ENCODE data around the gene TRIM17. TPM values are rescaled to one million over a fixed set of nuclear protein-coding genes. Genes with fewer than 3 reads are reported as not detected.

Gene TRIM17
- total RNA-seq, 1 experiment from 2014 or later, result 55.5 TPM

DNA sequence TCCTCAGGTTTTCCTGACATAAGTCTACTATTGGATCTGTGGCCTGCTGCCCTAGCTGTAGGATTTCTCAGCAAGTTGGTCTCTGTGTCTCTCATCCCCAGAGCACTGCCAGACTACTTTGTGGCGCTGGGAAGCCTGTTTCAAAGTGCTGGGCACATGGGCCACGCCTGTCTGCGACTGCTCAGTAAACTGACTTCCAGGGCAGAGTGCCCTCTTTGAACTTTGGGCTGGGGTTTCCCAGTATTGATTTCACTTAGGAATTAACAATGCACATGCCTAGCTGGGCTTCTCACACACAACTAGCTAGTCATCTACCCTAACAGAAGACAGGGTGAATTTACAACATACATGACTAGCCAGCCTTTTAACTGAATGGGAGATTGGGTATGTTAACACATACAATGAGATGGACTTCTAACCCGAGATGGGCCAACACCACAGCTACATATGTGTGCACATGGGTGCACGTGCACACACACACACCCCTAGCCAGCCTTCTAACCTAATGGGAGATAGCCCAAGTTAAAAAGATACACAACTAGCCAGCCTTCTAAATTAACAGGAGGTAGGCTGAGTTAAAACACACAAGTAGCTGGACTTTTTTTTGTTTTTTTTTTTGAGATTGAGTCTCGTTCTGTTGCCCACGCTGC is 6.9 kb upstream of the TRIM17 start:
- TF ChIP-seq EZH2 (IDR thresholded peaks at IDR 0.05; ENCODE audit: low read depth), result no peak
- TF ChIP-seq, protein P1, sequence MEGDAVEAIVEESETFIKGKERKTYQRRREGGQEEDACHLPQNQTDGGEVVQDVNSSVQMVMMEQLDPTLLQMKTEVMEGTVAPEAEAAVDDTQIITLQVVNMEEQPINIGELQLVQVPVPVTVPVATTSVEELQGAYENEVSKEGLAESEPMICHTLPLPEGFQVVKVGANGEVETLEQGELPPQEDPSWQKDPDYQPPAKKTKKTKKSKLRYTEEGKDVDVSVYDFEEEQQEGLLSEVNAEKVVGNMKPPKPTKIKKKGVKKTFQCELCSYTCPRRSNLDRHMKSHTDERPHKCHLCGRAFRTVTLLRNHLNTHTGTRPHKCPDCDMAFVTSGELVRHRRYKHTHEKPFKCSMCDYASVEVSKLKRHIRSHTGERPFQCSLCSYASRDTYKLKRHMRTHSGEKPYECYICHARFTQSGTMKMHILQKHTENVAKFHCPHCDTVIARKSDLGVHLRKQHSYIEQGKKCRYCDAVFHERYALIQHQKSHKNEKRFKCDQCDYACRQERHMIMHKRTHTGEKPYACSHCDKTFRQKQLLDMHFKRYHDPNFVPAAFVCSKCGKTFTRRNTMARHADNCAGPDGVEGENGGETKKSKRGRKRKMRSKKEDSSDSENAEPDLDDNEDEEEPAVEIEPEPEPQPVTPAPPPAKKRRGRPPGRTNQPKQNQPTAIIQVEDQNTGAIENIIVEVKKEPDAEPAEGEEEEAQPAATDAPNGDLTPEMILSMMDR (conservative IDR thresholded peaks at IDR 0.05), result no peak
- Histone ChIP-seq H3K4me2 (no peak overlapping the region), H3K9me3 (ENCODE audit: insufficient read depth, low read depth) (no peaks in the 10 kb centered on the region), H3K27ac (no peak overlapping the region), H3K4me1 (replicated peaks; ENCODE audit: insufficient read depth) (peaks cover 43% of the 10 kb centered on the region), H3K9me2 (ENCODE audit: insufficient read depth) (no peaks in the 10 kb centered on the region), H4K20me1 (ENCODE audit: insufficient read depth) (no peaks in the 10 kb centered on the region), H3K36me3 (ENCODE audit: low read depth) (no peaks in the 10 kb centered on the region), H3K4me3 (no peak overlapping the region), H3F3A (ENCODE audit: insufficient read depth, low read depth) (peaks cover 25% of the 10 kb centered on the region), H2AFZ (no peak overlapping the region), H3K79me2 (ENCODE audit: low read depth) (no peaks in the 10 kb centered on the region; the same call in 1 of the 2 replicates), H3K27me3 (ENCODE audit: insufficient read depth, low read depth) (no peaks in the 10 kb centered on the region)
- intact Hi-C loops (cut with micrococcal nuclease; ENCODE audit: unreplicated experiment), result no loop called here
- no peak for DNase-seq
- POLR2A ChIA-PET (ENCODE audit: unreplicated experiment), result no interaction called here
- no TSS peak for BruUV-seq (replicated peaks)
- CTCF ChIA-PET, result no interaction called here

DNA sequence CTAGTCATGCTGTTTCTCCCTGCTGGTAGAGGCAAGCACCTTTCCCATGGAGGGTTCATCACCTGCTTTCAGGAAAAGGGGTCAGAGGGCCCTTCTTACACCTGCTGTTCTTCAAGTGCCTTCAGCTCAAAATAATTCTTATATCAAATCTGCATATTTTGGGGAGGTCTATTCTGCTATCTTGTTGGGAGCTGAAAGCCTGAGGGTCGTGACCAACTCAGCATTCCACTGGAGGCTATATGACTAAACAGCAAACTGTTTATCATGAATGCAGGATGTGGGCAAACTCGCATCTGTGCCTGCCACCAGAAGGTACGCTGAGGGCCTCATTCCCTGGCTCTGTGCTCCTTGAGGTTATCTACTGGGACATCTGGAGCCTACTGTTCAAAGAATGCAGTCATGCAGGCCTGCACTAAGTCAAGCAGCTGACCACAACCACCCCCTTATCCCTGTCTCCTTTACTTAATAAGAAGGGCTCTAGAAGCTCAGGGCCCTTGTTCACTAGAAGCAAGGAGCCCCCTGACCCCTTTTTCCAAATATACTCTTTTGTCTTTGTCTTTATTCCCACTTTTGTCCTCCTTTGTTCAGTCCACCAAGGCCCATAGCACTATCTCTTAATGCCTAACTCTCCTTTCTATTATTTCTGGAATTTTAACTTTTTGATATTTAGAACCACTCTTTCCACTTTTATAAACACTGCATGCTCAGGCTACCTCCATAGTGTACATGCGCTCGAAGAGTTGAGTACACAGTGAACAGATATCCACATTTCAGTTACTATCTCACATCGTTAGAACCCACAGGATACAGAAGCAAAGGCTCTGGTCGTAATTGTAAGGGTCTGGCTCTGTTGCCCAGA is 4.5 kb upstream of the TRIM17 start:
- H3F3A ChIP-seq (ENCODE audit: insufficient read depth, low read depth), result peaks cover 25% of the 10 kb centered on the region
- POLR2A ChIA-PET (ENCODE audit: unreplicated experiment), result interaction anchor here (0.6 kb wide), 1 partner anchor 19 kb away, joined by 3 read pairs; no protein-coding TSS in a partner anchor
- CTCF ChIA-PET, result no interaction called here
- intact Hi-C loops (cut with micrococcal nuclease; ENCODE audit: unreplicated experiment), result no loop called here
- no peaks in the 10 kb centered on the region for H3K27me3 ChIP-seq (ENCODE audit: insufficient read depth, low read depth)
- no peaks in the 10 kb centered on the region for H4K20me1 ChIP-seq (ENCODE audit: insufficient read depth)
- H2AFZ ChIP-seq, result no peak overlapping the region
- TF ChIP-seq, protein P1 (conservative IDR thresholded peaks at IDR 0.05), result no peak
- TF ChIP-seq EZH2 (IDR thresholded peaks at IDR 0.05; ENCODE audit: low read depth), result no peak
- peak; percentile 52 to 92 for DNase-seq
- no peaks in the 10 kb centered on the region for H3K36me3 ChIP-seq (ENCODE audit: low read depth)
- peak overlapping the region; percentile 33 for H3K4me2 ChIP-seq
- H3K9me3 ChIP-seq (ENCODE audit: insufficient read depth, low read depth), result no peaks in the 10 kb centered on the region
- no peak overlapping the region for H3K4me3 ChIP-seq
- H3K79me2 ChIP-seq (ENCODE audit: low read depth), result no peaks in the 10 kb centered on the region; the same call in 1 of the 2 replicates
- peak overlapping the region; percentile 87 for H3K27ac ChIP-seq
- BruUV-seq (replicated peaks), result no TSS peak
- H3K4me1 ChIP-seq (replicated peaks; ENCODE audit: insufficient read depth), result peaks cover 60% of the 10 kb centered on the region
- H3K9me2 ChIP-seq (ENCODE audit: insufficient read depth), result no peaks in the 10 kb centered on the region

DNA sequence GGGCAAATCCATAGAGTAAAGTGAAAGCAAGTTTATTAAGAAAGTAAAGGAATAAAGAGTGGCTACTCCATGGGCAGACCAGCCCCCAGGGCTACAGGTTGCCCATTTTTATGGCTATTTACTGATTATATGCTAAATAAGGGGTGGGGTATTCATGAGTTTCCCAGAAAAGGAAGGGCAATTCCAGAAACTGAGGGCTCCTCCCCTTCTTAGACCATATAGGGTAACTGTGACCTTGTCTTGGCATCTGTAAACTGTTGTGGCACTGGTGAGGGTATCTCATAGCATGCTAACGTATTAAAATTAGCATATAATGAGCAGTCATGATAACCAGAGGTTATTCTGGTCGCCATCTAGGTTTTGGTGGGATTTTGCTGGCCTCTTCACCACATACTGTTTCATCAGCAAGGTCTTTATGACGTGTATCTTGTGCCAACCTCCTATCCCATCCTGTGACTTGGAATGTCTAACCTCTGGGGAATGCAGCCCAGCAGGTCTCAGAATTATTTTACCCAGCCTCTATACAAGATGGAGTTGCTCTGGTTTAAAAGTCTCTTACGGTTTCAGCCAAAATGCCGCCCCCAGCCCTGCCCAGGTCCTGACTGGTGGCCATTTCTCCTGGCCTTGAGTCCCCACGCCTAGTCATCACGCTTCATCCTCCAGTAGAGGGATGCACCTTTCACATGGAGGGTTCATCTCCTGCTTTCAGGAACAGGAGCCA is 982 bp upstream of the TRIM17 start:
- no peak for TF ChIP-seq EZH2 (IDR thresholded peaks at IDR 0.05; ENCODE audit: low read depth)
- TF ChIP-seq, protein P1 (conservative IDR thresholded peaks at IDR 0.05), result no peak
- peak; percentile 80 to 91 for DNase-seq
- Histone ChIP-seq H3K4me3 (peak overlapping the region; percentile 26; the same call in 1 of the 2 replicates), H3K36me3 (ENCODE audit: low read depth) (no peaks in the 10 kb centered on the region), H3K79me2 (ENCODE audit: low read depth) (peaks cover 16% of the 10 kb centered on the region; the same call in 1 of the 2 replicates), H3K4me2 (peak overlapping the region; percentile 86), H3K9me3 (ENCODE audit: insufficient read depth, low read depth) (no peaks in the 10 kb centered on the region), H2AFZ (peak overlapping the region; percentile 61; the same call in 1 of the 2 replicates), H4K20me1 (ENCODE audit: insufficient read depth) (no peaks in the 10 kb centered on the region), H3K9me2 (ENCODE audit: insufficient read depth) (no peaks in the 10 kb centered on the region), H3K27me3 (ENCODE audit: insufficient read depth, low read depth) (no peaks in the 10 kb centered on the region), H3K27ac (peak overlapping the region; percentile 93), H3K4me1 (replicated peaks; ENCODE audit: insufficient read depth) (peaks cover 73% of the 10 kb centered on the region), H3F3A (ENCODE audit: insufficient read depth, low read depth) (peaks cover 34% of the 10 kb centered on the region)
- BruUV-seq (replicated peaks), result no TSS peak
- CTCF ChIA-PET, result no interaction called here
- intact Hi-C loops (cut with micrococcal nuclease; ENCODE audit: unreplicated experiment), result loop anchor here (1.0 to 10.0 kb wide), 3 partner anchors 35 to 807 kb away; no protein-coding TSS in a partner anchor
- POLR2A ChIA-PET (ENCODE audit: unreplicated experiment), result interaction anchor here (0.6 kb wide), 1 partner anchor 40 kb away, joined by 6 read pairs; no protein-coding TSS in a partner anchor
